Small intestine (tissue), 7 donors: ENCODE results near the gene VDAC1. TPM values are rescaled to one million over a fixed set of nuclear protein-coding genes. Genes with fewer than 3 reads are reported as not detected.
A peak's percentile ranks its signal among the peaks of the same experiment; 100 is the strongest.
"Not testable (repeated sequence)": the region's sequence is repeated elsewhere in the genome, so short reads cannot be mapped to it uniquely, and the experiment has no call there.

ENCODE experiments used
- DNase-seq, 2 donors: peaks; one replicate each; pipeline versions ENCODE4 v3.0.0 to v3.0.0-alpha.2; 2013
- FAIRE-seq: peaks from 2 replicates; lab custom pipeline; 2012; peaks lifted over from hg19 to GRCh38; lab: Jason Lieb, UNC
- H3K27ac ChIP-seq, 3 donors: one replicate each; pipeline ENCODE4 v1.5.1; 2013; ENCODE audit warnings: low read length in 2 of 3, mild to moderate bottlenecking in 2 of 3, control low read depth in 1 of 3, inconsistent platforms in 1 of 3, low read depth in 1 of 3, moderate library complexity in 1 of 3
- H3K27me3 ChIP-seq, 3 donors: one replicate each; pipeline ENCODE4 v1.6.1; 2013; ENCODE audit warnings: low read length in 3 of 3, inconsistent platforms in 1 of 3; ENCODE audit not compliant: control insufficient read depth in 3 of 3, insufficient read depth in 3 of 3
- H3K36me3 ChIP-seq, 3 donors: one replicate each; pipeline ENCODE4 v1.6.1; 2013; ENCODE audit warnings: low read length in 3 of 3, inconsistent platforms in 1 of 3, low read depth in 1 of 3, mild to moderate bottlenecking in 1 of 3, moderate library complexity in 1 of 3; ENCODE audit not compliant: control insufficient read depth in 3 of 3, insufficient read depth in 2 of 3
- H3K4me1 ChIP-seq, 3 donors: one replicate each; pipeline ENCODE4 v1.6.1; 2013; ENCODE audit warnings: low read length in 2 of 3, inconsistent platforms in 1 of 3, low read depth in 1 of 3, mild to moderate bottlenecking in 1 of 3, moderate library complexity in 1 of 3; ENCODE audit not compliant: control insufficient read depth in 3 of 3, insufficient read depth in 2 of 3
- H3K4me3 ChIP-seq, 3 donors: one replicate each; pipeline ENCODE4 v1.5.1; 2013; ENCODE audit warnings: low read length in 3 of 3, control low read depth in 1 of 3, inconsistent platforms in 1 of 3, low read depth in 1 of 3, mild to moderate bottlenecking in 1 of 3, moderate library complexity in 1 of 3
- H3K9me3 ChIP-seq, 2 donors: one replicate each; pipeline ENCODE4 v1.6.1; 2013; ENCODE audit warnings: low read depth in 1 of 2, low read length in 1 of 2; ENCODE audit not compliant: control insufficient read depth in 2 of 2, insufficient read depth in 1 of 2
- WGBS, 3 donors: extraction: QIAGEN DNeasy Blood & Tissue Kit; methylation state at CpG; one replicate each; pipeline ENCODE4 v1.1.7; 2013; 5-methylcytosine and 5-hydroxymethylcytosine counted together
- polyA plus RNA-seq, 4 donors: library from polyadenylated mRNA; stranded (reverse) in 3 of 4; unstranded in 1 of 4; fragments of 200-250 nt in 3 of 4; fragments of 120-200 nt in 1 of 4; gene quantifications; one replicate each; pipeline versions ENCODE4 v1.2.1 to v1.2.3, GENCODE V29; 2013
- donor health status: healthy with polysubstance abuse.
- donor health status: control.
- donor health status: control.
- donor health status: Bipolar disorder and iron deficiency.
- donor health status: healthy.

VDAC1 gene
- polyA plus RNA-seq, 4 donors: 213 to 412 (median 281) TPM

- not testable (repeated sequence) for H3K27me3 ChIP-seq, H3K27ac ChIP-seq, H3K9me3 ChIP-seq, H3K4me3 ChIP-seq, DNase-seq, FAIRE-seq, H3K36me3 ChIP-seq
- WGBS, 3 donors: 88 to 97% (median 92%) methylated on average over 4 of the region's 4 CpGs
- peaks cover 0 to 27% (median 2%) of the 10 kb centered on the region in 3 donors for H3K4me1 ChIP-seq
Observed at GRCh38 chr5:134030303-134030964, 25.7 kb upstream of the VDAC1 start.

GRCh38 chr5:134029156-134029555 lies 24.4 kb upstream of the VDAC1 start:
- peak overlapping the region in 2 of 3 donors; percentile 52 to 58 for H3K27ac ChIP-seq

GRCh38 chr5:134028496-134028895 lies 23.7 kb upstream of the VDAC1 start:
- peak overlapping the region in 2 of 3 donors; percentile 52 to 58 for H3K27ac ChIP-seq
- H3K4me1 ChIP-seq: peaks cover 0 to 27% (median 2%) of the 10 kb centered on the region in 3 donors
- no peak for DNase-seq
- H3K36me3 ChIP-seq: no peaks in the 10 kb centered on the region
- FAIRE-seq: no peak
- H3K27me3 ChIP-seq: peaks cover 0 to 3% (median 0%) of the 10 kb centered on the region in 3 donors
- H3K4me3 ChIP-seq: no peak overlapping the region
- WGBS, 3 donors: 94 to 100% (median 95%) methylated on average over 3 of the region's 3 CpGs
- H3K9me3 ChIP-seq: no peaks in the 10 kb centered on the region

More at GRCh38 chr5:134029156-134029555, 24.4 kb upstream of the VDAC1 start:
- Histone ChIP-seq H3K27me3 (peaks cover 0 to 3% (median 0%) of the 10 kb centered on the region in 3 donors), H3K9me3 (no peaks in the 10 kb centered on the region), H3K4me3 (no peak overlapping the region), H3K36me3 (no peaks in the 10 kb centered on the region), H3K4me1 (peaks cover 0 to 27% (median 2%) of the 10 kb centered on the region in 3 donors)
- FAIRE-seq: no peak
- 39 to 77% (median 76%) methylated on average over 2 of the region's 2 CpGs for WGBS, 3 donors
- DNase-seq: peak; percentile 71 to 94

GRCh38 chr5:134027288-134027615 lies 22.5 kb upstream of the VDAC1 start:
- Histone ChIP-seq H3K4me1 (peaks cover 0 to 27% (median 2%) of the 10 kb centered on the region in 3 donors), H3K9me3 (no peaks in the 10 kb centered on the region), H3K27me3 (peaks cover 0 to 3% (median 0%) of the 10 kb centered on the region in 3 donors), H3K27ac (no peak overlapping the region), H3K36me3 (no peaks in the 10 kb centered on the region), H3K4me3 (no peak overlapping the region)
- DNase-seq (no peak), FAIRE-seq (no peak)
- 96 to 97% (median 97%) methylated on average over 5 of the region's 5 CpGs for WGBS, 3 donors

GRCh38 chr5:134026521-134027287 lies 21.9 kb upstream of the VDAC1 start:
- peaks cover 0 to 3% (median 0%) of the 10 kb centered on the region in 3 donors for H3K27me3 ChIP-seq
- H3K4me3 ChIP-seq: no peak overlapping the region
- DNase-seq (peak; percentile 80 to 86), FAIRE-seq (no peak)
- H3K4me1 ChIP-seq: peaks cover 0 to 27% (median 2%) of the 10 kb centered on the region in 3 donors
- no peaks in the 10 kb centered on the region for H3K36me3 ChIP-seq
- 40 to 64% (median 53%) methylated on average over 6 of the region's 6 CpGs for WGBS, 3 donors
- no peak overlapping the region for H3K27ac ChIP-seq
- no peaks in the 10 kb centered on the region for H3K9me3 ChIP-seq

GRCh38 chr5:134025786-134026185 lies 21.0 kb upstream of the VDAC1 start:
- DNase-seq (no peak), FAIRE-seq (no peak)
- Histone ChIP-seq H3K27ac (no peak overlapping the region), H3K36me3 (no peaks in the 10 kb centered on the region), H3K4me3 (no peak overlapping the region), H3K9me3 (no peaks in the 10 kb centered on the region), H3K4me1 (peaks cover 0 to 28% (median 2%) of the 10 kb centered on the region in 3 donors), H3K27me3 (peaks cover 0 to 3% (median 0%) of the 10 kb centered on the region in 3 donors)
- 74 to 92% (median 84%) methylated on average over 5 of the region's 5 CpGs for WGBS, 3 donors

- FAIRE-seq (no peak), DNase-seq (no peak)
- Histone ChIP-seq H3K27me3 (peaks cover 0 to 3% (median 0%) of the 10 kb centered on the region in 3 donors), H3K36me3 (no peaks in the 10 kb centered on the region), H3K9me3 (no peaks in the 10 kb centered on the region), H3K4me1 (peaks cover 0 to 38% (median 2%) of the 10 kb centered on the region in 3 donors), H3K27ac (no peak overlapping the region), H3K4me3 (no peak overlapping the region)
- 79 to 87% (median 84%) methylated on average over 2 of the region's 2 CpGs for WGBS, 3 donors
Observed at GRCh38 chr5:134024811-134025210, 20.0 kb upstream of the VDAC1 start.

- H3K36me3 ChIP-seq: no peaks in the 10 kb centered on the region
- H3K27me3 ChIP-seq: no peaks in the 10 kb centered on the region
- peaks cover 5 to 44% (median 5%) of the 10 kb centered on the region in 3 donors for H3K4me1 ChIP-seq
- DNase-seq (no peak), FAIRE-seq (no peak)
- no peak overlapping the region for H3K4me3 ChIP-seq
- H3K27ac ChIP-seq: no peak overlapping the region
- H3K9me3 ChIP-seq: no peaks in the 10 kb centered on the region
- 72 to 86% (median 82%) methylated on average over 4 of the region's 4 CpGs for WGBS, 3 donors
Observed at GRCh38 chr5:134022333-134022732, 17.6 kb upstream of the VDAC1 start.
